ENCODE data around the gene PARP6. TPM values are rescaled to one million over a fixed set of nuclear protein-coding genes. Genes with fewer than 3 reads are reported as not detected.

The PARP6 gene
- polyA plus RNA-seq, 1 donor (not counting 4 experiments of a cell fraction or from before 2014, with no cell fraction given): 51.0 TPM

GRCh38 chr15:72231833-72232478, 40.4 kb downstream of the PARP6 start:
- Histone ChIP-seq H3K4me3 (ENCODE audit: control insufficient read depth in 2 of 3, extremely low read depth in 1 of 3, insufficient read depth in 2 of 3, low read depth in 1 of 3, low read length in 3 of 3) (peak overlapping the region; percentile 83 to 95 (median 93)), H4K20me1 (ENCODE audit: control insufficient read depth, extremely low read depth, insufficient read depth, low read length) (peaks cover 7% of the 10 kb centered on the region), H3K9me1 (ENCODE audit: control insufficient read depth, extremely low read depth, insufficient read depth, low read length) (no peaks in the 10 kb centered on the region), H3K27me3 (ENCODE audit: control insufficient read depth, extremely low read depth, insufficient read depth, low read length) (no peaks in the 10 kb centered on the region), H3K36me3 (ENCODE audit: control insufficient read depth in 2 of 2, extremely low read depth in 1 of 2, insufficient read depth in 2 of 2, low read length in 2 of 2) (peaks cover 4 to 13% of the 10 kb centered on the region in 2 experiments), H3K9ac (ENCODE audit: control insufficient read depth, extremely low read depth, insufficient read depth, low read length) (peak overlapping the region; percentile 96), H3K4me1 (ENCODE audit: control insufficient read depth, extremely low read depth, insufficient read depth, low read length) (peaks cover 25% of the 10 kb centered on the region), H3K4me2 (ENCODE audit: control insufficient read depth, extremely low read depth, insufficient read depth, low read depth, low read length) (peak overlapping the region; percentile 93), H3K27ac (ENCODE audit: control insufficient read depth, insufficient read depth, low read length) (peak overlapping the region; percentile 99), H2AFZ (ENCODE audit: control insufficient read depth, low read length) (no peak overlapping the region), H3K9me3 (ENCODE audit: control insufficient read depth, low read depth, low read length) (no peaks in the 10 kb centered on the region), H3K79me2 (ENCODE audit: control insufficient read depth, insufficient read depth, low read length) (peaks cover 44% of the 10 kb centered on the region)
- TF ChIP-seq CTCF (optimal IDR thresholded peaks at IDR 0.05 in 1 of 3, IDR thresholded peaks at IDR 0.05 in 1 of 3, conservative IDR thresholded peaks at IDR 0.05 in 1 of 3; ENCODE audit: extremely low read depth in 1 of 3, insufficient read depth in 2 of 3, low read length in 3 of 3) (no peak), EZH2 (IDR thresholded peaks at IDR 0.05; ENCODE audit: low read length) (no peak)
- DNase-seq (ENCODE audit: low read depth, low spot score) (no peak), FAIRE-seq (peak; percentile 20)
- dilution Hi-C loops (cut with MboI; ENCODE audit: extremely low pct_ligation_motif_present, low sequenced_read_pairs): no loop called here

- H2AFZ ChIP-seq (ENCODE audit: control insufficient read depth, low read length): no peak within 1 kb of the TSS
- peaks cover 25% of the 10 kb centered on the region for H3K4me1 ChIP-seq (ENCODE audit: control insufficient read depth, extremely low read depth, insufficient read depth, low read length)
- H3K79me2 ChIP-seq (ENCODE audit: control insufficient read depth, insufficient read depth, low read length): peaks cover 44% of the 10 kb centered on the region
- no peaks in the 10 kb centered on the region for H3K9me1 ChIP-seq (ENCODE audit: control insufficient read depth, extremely low read depth, insufficient read depth, low read length)
- H3K27ac ChIP-seq (ENCODE audit: control insufficient read depth, insufficient read depth, low read length): peak within 1 kb of the TSS; percentile 99
- peaks cover 4 to 13% of the 10 kb centered on the region in 2 experiments for H3K36me3 ChIP-seq (ENCODE audit: control insufficient read depth in 2 of 2, extremely low read depth in 1 of 2, insufficient read depth in 2 of 2, low read length in 2 of 2)
- H3K9me3 ChIP-seq (ENCODE audit: control insufficient read depth, low read depth, low read length): no peaks in the 10 kb centered on the region
- dilution Hi-C loops (cut with MboI; ENCODE audit: extremely low pct_ligation_motif_present, low sequenced_read_pairs): no loop called here
- peak within 1 kb of the TSS; percentile 96 for H3K9ac ChIP-seq (ENCODE audit: control insufficient read depth, extremely low read depth, insufficient read depth, low read length)
- peaks cover 12% of the 10 kb centered on the region for H4K20me1 ChIP-seq (ENCODE audit: control insufficient read depth, extremely low read depth, insufficient read depth, low read length)
- H3K4me2 ChIP-seq (ENCODE audit: control insufficient read depth, extremely low read depth, insufficient read depth, low read depth, low read length): peak within 1 kb of the TSS; percentile 93
- peak; percentile 87 for DNase-seq (ENCODE audit: low read depth, low spot score)
- FAIRE-seq: no peak
- H3K27me3 ChIP-seq (ENCODE audit: control insufficient read depth, extremely low read depth, insufficient read depth, low read length): no peaks in the 10 kb centered on the region
- no peak for TF ChIP-seq CTCF (optimal IDR thresholded peaks at IDR 0.05 in 1 of 3, IDR thresholded peaks at IDR 0.05 in 1 of 3, conservative IDR thresholded peaks at IDR 0.05 in 1 of 3; ENCODE audit: extremely low read depth in 1 of 3, insufficient read depth in 2 of 3, low read length in 3 of 3)
- no peak for TF ChIP-seq EZH2 (IDR thresholded peaks at IDR 0.05; ENCODE audit: low read length)
- H3K4me3 ChIP-seq (ENCODE audit: control insufficient read depth in 2 of 3, extremely low read depth in 1 of 3, insufficient read depth in 2 of 3, low read depth in 1 of 3, low read length in 3 of 3): peak within 1 kb of the TSS; percentile 83 to 95 (median 93)
Observed at GRCh38 chr15:72231066-72231832, 41.1 kb downstream of the PARP6 start, which contains the start of gene PKM. TSS of gene PKM (minus strand) at chr15:72231190. CDS start at chr15:72219097, 12,093 bp downstream.

Measured in keratinocyte (primary cell).